ENCODE results near the gene FBXO10. TPM values are rescaled to one million over a fixed set of nuclear protein-coding genes. Genes with fewer than 3 reads are reported as not detected.
A peak's percentile ranks its signal among the peaks of the same experiment; 100 is the strongest.

The FBXO10 gene
- total and polyA plus RNA-seq, 2 of the 8 experiments (the other 6 are each of a cell fraction or from before 2014, with no cell fraction given) = 13.1 to 13.9 TPM

- Histone ChIP-seq H2BK20ac (ENCODE audit: low read length) (no peak overlapping the region), H3K18ac (ENCODE audit: extremely low read depth, low read length) (no peak overlapping the region), H3K79me2 (ENCODE audit: control insufficient read depth in 1 of 2, insufficient read depth in 2 of 2, low read length in 2 of 2) (no peaks in the 10 kb centered on the region), H4K91ac (replicated peaks; ENCODE audit: insufficient read length, low read length) (no peak overlapping the region), H4K8ac (ENCODE audit: extremely low read depth, insufficient read depth, low read length) (no peak overlapping the region), H3K79me1 (ENCODE audit: low read depth, low read length) (no peaks in the 10 kb centered on the region; the same call in 1 of the 2 replicates), H2BK12ac (ENCODE audit: low read depth, low read length) (no peak overlapping the region), H2BK120ac (replicated peaks; ENCODE audit: low read depth, low read length) (no peak overlapping the region), H2BK15ac (ENCODE audit: low read length) (no peak overlapping the region), H3K56ac (replicated peaks; ENCODE audit: insufficient read length, low read depth, low read length) (no peak overlapping the region), H3K4me1 (replicated peaks in 1 of 4; ENCODE audit: control insufficient read depth in 3 of 4, insufficient read depth in 4 of 4, low read length in 3 of 4) (no peaks in the 10 kb centered on the region), H3K27me3 (replicated peaks in 1 of 4; ENCODE audit: control insufficient read depth in 3 of 4, extremely low read depth in 1 of 4, insufficient read depth in 3 of 4, low read length in 3 of 4) (no peaks in the 10 kb centered on the region), H3K23me2 (ENCODE audit: low read depth, low read length) (no peaks in the 10 kb centered on the region; the same call in 1 of the 2 replicates), H3K4me3 (ENCODE audit: extremely low read depth in 1 of 4, insufficient read depth in 2 of 4, low read depth in 3 of 4, low read length in 4 of 4) (no peak overlapping the region), H2AFZ (ENCODE audit: low read length) (no peak overlapping the region), H4K20me1 (replicated peaks in 1 of 2; ENCODE audit: control insufficient read depth in 1 of 2, insufficient read depth in 2 of 2, low read length in 2 of 2) (peaks cover 2 to 6% of the 10 kb centered on the region in 2 experiments), H2BK5ac (ENCODE audit: low read depth, low read length) (no peak overlapping the region), H2AK5ac (ENCODE audit: low read depth, low read length) (no peak overlapping the region), H3K9me3 (ENCODE audit: insufficient read depth in 2 of 2, low read depth in 1 of 2, low read length in 1 of 2) (no peaks in the 10 kb centered on the region), H3K9ac (replicated peaks in 1 of 4; ENCODE audit: extremely low read depth in 1 of 4, low read depth in 3 of 4, low read length in 3 of 4) (peak overlapping the region in 1 of 4 experiments; percentile 13; a peak in 2 of 7 replicates), H3K4ac (replicated peaks; ENCODE audit: insufficient read length, low read depth, low read length) (no peak overlapping the region), H3K23ac (ENCODE audit: insufficient read length) (no peak overlapping the region), H3K27ac (ENCODE audit: low read depth, low read length) (no peak overlapping the region), H4K5ac (ENCODE audit: insufficient read length, low read depth, low read length) (no peak overlapping the region), H3K4me2 (ENCODE audit: insufficient read depth in 1 of 2, low read depth in 2 of 2, low read length in 2 of 2) (no peak overlapping the region), H3K36me3 (ENCODE audit: control insufficient read depth in 2 of 4, insufficient read depth in 4 of 4, low read length in 3 of 4) (peaks cover 29 to 82% (median 66%) of the 10 kb centered on the region in 4 experiments), H3K14ac (ENCODE audit: insufficient read length) (no peak overlapping the region)
- POLR2A ChIA-PET (ENCODE audit: partially characterized antibody) = interaction anchor here (0.6 to 1.3 kb wide), 3 partner anchors 10 to 27 kb away, joined by 3 to 4 read pairs (median 4); partner anchors contain the start of gene POLR1E
- no peak for DNase-seq (ENCODE audit: low read depth in 1 of 2, low spot score in 2 of 2)
- FAIRE-seq = no peak
- WGBS, 2 experiments (ENCODE audit: extremely low coverage in 1 of 2, insufficient coverage in 1 of 2, insufficient read length in 1 of 2, insufficient replicate concordance in 2 of 2, low coverage in 1 of 2, low lambda C conversion rate in 2 of 2, missing lambda C conversion rate in 1 of 2) = 81% methylated on average over 4 of the region's 4 CpGs; no CpG with 5 or more reads in 1 of the 2 experiments
- CTCF ChIA-PET (ENCODE audit: partially characterized antibody) = interaction anchor here (0.7 to 1.1 kb wide), 6 partner anchors 13 to 284 kb away, joined by 3 to 4 read pairs (median 3); no protein-coding TSS in a partner anchor
- no peak for TF ChIP-seq FOSL1 (IDR thresholded peaks at IDR 0.05; ENCODE audit: insufficient read depth, low read depth, low read length)
- TF ChIP-seq YY1 (IDR thresholded peaks at IDR 0.05; ENCODE audit: low read depth, low read length) = no peak
- no peak for TF ChIP-seq GABPA (IDR thresholded peaks at IDR 0.05; ENCODE audit: borderline replicate concordance, insufficient read depth, low read length)
- TF ChIP-seq USF2 (IDR thresholded peaks at IDR 0.05; ENCODE audit: low read length) = no peak
- TF ChIP-seq POU5F1 (IDR thresholded peaks at IDR 0.05; ENCODE audit: low read depth, low read length) = no peak
- no peak for TF ChIP-seq SUZ12 (IDR thresholded peaks at IDR 0.05; ENCODE audit: low read length)
- TF ChIP-seq CHD2 (IDR thresholded peaks at IDR 0.05; ENCODE audit: low read length) = no peak
- no peak for TF ChIP-seq BCL11A (IDR thresholded peaks at IDR 0.05; ENCODE audit: low read depth in 2 of 2, low read length in 2 of 2)
- no peak for TF ChIP-seq CBX8 (IDR thresholded peaks at IDR 0.05; ENCODE audit: borderline replicate concordance, low read depth, low read length)
- no peak for TF ChIP-seq JUN (IDR thresholded peaks at IDR 0.05; ENCODE audit: low read depth, low read length)
- TF ChIP-seq KDM4A (IDR thresholded peaks at IDR 0.05; ENCODE audit: low read depth, low read length, severe bottlenecking) = no peak
- no peak for TF ChIP-seq KDM5A (IDR thresholded peaks at IDR 0.05; ENCODE audit: low read length)
- no peak for TF ChIP-seq KDM1A (IDR thresholded peaks at IDR 0.05; ENCODE audit: borderline replicate concordance, low read length)
Measured at GRCh38 chr9:37496020-37496419, 80.2 kb downstream of the FBXO10 start.
